Measurements from ENCODE around the gene GRID1.

Gene GRID1

DNA sequence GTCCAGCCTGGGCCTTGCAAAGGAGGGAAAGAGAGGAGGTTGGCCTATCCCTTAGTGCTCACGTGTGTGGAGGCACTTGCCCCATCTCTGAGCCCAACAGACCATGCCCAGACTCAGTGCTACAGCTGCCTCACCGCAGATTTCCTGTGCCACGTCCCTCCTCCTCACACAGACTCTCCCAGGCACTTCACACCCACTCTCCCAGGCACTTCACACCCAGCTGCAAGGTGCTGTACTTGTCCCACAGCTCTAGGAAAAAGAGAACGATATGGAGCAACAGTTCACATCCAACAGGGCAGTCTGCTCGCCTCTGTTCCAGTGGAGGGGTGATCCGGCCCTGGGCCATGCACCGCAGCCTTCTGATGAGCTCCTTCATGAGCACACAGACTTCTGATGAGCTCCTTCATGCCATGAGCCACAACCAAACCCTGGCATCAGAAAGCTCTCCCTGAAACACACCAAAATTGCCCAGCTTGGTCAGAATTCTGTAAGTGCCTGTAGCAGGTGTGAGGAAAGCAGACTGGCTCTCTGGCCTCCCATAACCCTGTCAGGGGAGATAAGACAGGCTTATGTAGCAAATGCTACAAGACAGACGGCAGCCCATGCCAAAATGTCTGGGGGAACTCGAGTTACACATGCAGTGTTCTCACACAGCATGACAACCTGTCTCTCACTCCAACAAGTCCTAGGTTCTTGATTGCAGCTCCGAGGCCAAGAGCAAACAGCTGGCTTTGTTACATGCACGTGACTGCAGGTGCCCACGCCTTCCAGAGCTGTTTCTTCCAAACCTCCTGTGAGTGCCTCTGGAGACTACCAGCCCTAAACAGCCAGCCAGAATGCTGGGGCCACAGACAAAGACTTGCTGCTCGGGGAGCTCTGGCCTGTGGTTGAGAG is 348.5 kb downstream of the GRID1 start:
- in situ Hi-C loops (cut with MboI; ENCODE audit: low pct_unique_long_range_greater_than_20kb, low sequenced_read_pairs) = no loop called here
- peak; percentile 40 for DNase-seq

DNA sequence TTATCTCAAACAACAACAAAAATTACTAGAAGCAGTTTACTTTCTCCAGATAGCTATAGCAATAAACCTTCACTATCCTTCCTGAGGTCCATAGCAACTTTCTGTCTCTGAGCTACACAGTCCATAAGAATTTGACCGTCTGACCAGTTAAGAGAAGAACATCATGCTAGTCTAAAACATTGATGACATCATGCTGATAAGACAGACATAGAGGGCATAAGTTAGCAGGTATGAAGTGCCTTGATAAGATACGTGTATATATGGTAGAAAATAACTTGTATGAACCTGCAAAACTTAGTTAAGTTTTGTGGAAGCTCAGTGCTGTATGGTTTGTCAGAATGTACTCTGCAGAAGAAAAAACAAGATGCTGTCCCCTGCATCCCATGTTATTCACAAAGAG is 353.0 kb downstream of the GRID1 start:
- no peak for DNase-seq
- in situ Hi-C loops (cut with MboI; ENCODE audit: low pct_unique_long_range_greater_than_20kb, low sequenced_read_pairs) = no loop called here

DNA sequence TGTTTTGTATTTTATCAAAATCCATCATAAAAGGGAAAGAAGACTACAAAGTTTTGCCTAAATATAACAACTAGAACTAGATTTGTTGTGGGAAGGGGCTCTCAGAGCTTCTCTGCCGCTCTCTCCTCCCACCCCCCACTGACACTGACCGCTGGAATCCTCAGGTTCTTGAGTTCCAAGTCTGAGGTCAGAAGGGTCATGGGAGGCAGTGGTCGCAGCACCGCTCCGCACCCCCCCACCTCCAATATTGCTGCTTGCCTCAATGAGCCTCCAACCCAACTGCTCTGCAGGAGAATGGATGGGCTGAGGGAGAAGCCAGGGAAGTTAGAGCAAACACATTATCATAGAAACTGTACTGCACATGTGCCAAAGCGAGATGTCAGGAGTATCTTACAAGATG is 359.4 kb downstream of the GRID1 start:
- in situ Hi-C loops (cut with MboI; ENCODE audit: low pct_unique_long_range_greater_than_20kb, low sequenced_read_pairs) = no loop called here
- DNase-seq = no peak

- in situ Hi-C loops (cut with MboI; ENCODE audit: low pct_unique_long_range_greater_than_20kb, low sequenced_read_pairs) = no loop called here
Observed at GRCh38 chr10:86004337-86004736, 362.3 kb downstream of the GRID1 start.

DNA sequence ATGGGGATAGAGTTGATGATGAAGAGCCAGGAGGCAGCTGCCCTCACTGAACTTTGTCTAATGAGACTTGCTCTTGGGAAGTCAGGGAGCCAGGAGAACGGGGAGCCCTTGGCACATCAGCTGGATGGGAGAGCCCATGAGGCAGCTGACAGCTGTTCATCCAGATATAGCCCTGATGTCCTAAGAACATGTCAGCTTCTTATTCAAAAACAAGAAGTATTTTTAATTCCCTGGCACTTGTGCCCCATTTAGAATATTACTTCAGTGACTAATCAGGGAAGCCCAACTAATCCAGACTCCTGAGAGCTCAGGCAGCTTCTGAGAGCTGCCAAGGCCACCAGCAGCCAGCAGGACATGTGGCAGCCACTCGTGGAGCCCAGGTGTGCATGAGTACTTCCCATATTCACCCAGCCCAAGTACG is 363.4 kb downstream of the GRID1 start:
- in situ Hi-C loops (cut with MboI; ENCODE audit: low pct_unique_long_range_greater_than_20kb, low sequenced_read_pairs) = no loop called here
- no peak for DNase-seq

More at GRCh38 chr10:86004337-86004736, 362.3 kb downstream of the GRID1 start:
- DNase-seq = no peak

GRCh38 chr10:86001521-86001920 is 365.1 kb downstream of the GRID1 start:
- no peak for DNase-seq
- in situ Hi-C loops (cut with MboI; ENCODE audit: low pct_unique_long_range_greater_than_20kb, low sequenced_read_pairs) = no loop called here

- no peak for DNase-seq
- in situ Hi-C loops (cut with MboI; ENCODE audit: low pct_unique_long_range_greater_than_20kb, low sequenced_read_pairs) = no loop called here
Observed at GRCh38 chr10:85997544-85997943, 369.1 kb downstream of the GRID1 start.

DNA sequence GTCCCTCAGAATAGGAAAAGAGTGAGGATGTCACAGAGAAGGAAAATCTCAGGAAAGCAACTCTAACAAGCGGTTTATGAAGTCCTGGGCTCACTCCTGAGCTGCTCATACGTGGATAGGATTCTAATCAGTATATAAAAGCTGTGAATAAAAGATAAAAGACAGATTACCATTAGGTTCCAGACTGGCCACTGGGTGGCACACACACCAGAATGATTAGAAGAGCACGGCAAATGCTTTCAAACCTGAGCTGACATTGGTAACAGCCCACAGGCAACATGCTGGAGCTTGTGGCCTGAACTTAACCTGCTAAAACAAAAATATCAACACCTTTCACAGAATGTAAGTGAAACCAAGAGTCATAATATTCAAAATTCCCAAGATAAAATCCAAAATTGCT is 370.8 kb downstream of the GRID1 start:
- DNase-seq = peak; percentile 40

DNA sequence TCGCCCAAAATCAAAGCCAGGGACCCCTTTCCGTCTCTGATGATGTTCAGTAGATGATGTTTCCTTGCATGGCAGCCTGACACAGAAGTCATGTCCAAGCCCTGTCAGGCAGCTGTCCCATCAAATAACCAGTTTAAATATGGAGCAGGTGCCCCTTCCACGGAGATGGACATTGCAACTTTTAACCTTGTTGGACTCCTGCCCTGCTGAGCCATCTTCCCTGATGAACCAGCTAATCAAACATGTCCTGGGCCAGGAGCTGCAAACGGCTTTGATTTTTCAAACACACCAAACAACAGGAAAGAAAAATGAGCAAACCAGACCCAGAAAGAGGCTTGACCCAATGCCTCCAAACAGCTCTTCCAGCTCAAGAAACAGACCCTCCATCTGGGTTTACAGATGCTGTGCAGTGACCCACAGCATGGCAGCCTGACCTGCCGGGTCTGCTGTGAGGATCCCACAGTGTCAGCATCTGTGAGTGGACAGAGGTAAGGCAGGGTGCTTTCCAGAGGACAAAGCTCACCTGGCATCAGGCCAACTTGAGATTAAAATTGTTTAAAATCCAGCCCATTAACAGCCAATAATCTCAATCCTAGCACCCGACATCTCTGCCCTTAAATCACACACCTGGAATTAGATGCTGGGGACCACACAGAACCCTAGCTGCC is 372.6 kb downstream of the GRID1 start:
- in situ Hi-C loops (cut with MboI; ENCODE audit: low pct_unique_long_range_greater_than_20kb, low sequenced_read_pairs) = no loop called here
- DNase-seq = no peak

More for the DNA sequence above, 370.8 kb downstream of the GRID1 start:
- in situ Hi-C loops (cut with MboI; ENCODE audit: low pct_unique_long_range_greater_than_20kb, low sequenced_read_pairs) = no loop called here

- no peak for DNase-seq
- in situ Hi-C loops (cut with MboI; ENCODE audit: low pct_unique_long_range_greater_than_20kb, low sequenced_read_pairs) = no loop called here
Observed at GRCh38 chr10:85993140-85993539, 373.5 kb downstream of the GRID1 start.

DNA sequence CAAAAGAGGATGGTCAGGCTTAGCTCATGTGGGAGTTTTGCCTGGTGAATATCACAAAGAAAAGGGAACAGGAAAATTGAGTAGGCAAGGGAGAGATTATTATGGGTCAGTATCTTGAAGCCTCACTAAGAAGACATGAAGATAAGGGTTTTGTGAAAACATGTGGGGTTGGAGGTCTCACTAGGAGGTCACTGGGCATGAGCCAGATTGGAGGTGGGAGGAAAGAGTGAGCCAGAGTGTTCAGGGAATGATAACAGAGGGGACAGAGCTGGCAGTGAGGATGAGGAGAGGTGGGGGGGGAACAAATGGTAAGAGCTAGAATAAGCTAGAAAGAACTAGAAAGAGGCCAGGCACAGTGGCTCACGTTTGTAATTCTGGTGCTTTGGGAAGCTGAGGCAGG is 374.3 kb downstream of the GRID1 start:
- no peak for DNase-seq
- in situ Hi-C loops (cut with MboI; ENCODE audit: low pct_unique_long_range_greater_than_20kb, low sequenced_read_pairs) = no loop called here

GRCh38 chr10:85986777-85987176 is 379.8 kb downstream of the GRID1 start:
- in situ Hi-C loops (cut with MboI; ENCODE audit: low pct_unique_long_range_greater_than_20kb, low sequenced_read_pairs) = no loop called here
- DNase-seq = no peak

GRCh38 chr10:85983051-85983450 is 383.5 kb downstream of the GRID1 start:
- in situ Hi-C loops (cut with MboI; ENCODE audit: low pct_unique_long_range_greater_than_20kb, low sequenced_read_pairs) = no loop called here
- no peak for DNase-seq

- DNase-seq = no peak
- in situ Hi-C loops (cut with MboI; ENCODE audit: low pct_unique_long_range_greater_than_20kb, low sequenced_read_pairs) = no loop called here
Observed at GRCh38 chr10:85979598-85979997, 387.0 kb downstream of the GRID1 start.

DNA sequence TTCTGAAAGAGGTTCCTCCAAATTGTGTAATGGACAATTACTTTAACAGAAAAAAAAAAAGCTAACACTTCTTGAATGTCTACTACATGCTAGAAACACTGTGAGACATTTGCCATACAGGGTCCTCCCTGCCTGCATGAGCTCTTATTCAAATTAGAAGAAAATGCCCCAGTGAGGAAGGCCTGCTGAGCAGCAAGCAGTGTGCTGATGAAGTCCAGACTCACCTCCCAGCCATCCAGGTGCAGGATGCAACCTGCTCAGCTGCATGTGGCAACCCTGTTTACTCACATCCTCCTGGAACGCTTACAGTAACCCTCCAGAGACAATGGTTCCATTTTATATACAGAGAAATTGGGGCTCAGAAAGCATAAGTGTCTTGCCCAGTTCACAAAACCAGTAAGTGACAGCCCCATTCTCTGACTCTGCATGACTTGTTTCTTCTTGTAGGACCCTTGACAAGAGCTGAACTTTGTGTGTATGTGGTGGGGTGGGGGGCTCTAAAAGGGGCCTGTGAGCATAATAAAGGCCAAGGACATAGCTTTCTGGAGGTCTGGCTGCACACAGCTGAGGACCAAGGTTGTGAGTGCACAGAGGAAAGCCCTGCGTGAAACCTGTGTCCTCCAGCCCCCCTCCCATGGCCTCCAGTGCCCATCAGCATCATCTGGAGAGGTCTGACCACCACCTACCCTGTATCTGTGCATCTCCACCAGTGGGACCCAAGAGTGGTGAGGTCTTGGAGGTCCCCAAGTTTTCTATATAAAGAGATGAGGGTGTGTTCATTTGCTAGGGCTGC is 387.8 kb downstream of the GRID1 start:
- DNase-seq = no peak

DNA sequence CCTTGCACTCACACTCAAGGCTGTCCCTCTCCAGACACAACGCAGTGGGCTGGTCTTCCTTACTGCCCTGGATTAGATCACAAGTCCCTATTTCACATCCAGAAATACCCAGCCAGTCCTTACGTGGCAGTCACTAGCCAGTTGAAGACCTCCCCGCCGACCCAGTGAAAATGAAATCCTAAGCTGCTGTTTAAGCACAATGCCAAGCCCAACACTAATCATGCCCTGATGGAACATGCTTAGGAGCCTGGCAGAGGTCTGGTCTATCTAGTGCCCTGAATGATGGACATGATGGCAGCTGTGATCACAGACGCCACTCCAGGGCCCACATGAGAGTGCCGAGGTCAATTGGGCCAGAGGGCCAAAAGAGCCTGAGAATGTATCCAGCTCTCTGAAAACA is 389.0 kb downstream of the GRID1 start:
- no peak for DNase-seq
- in situ Hi-C loops (cut with MboI; ENCODE audit: low pct_unique_long_range_greater_than_20kb, low sequenced_read_pairs) = no loop called here

More for the DNA sequence above, 387.8 kb downstream of the GRID1 start:
- in situ Hi-C loops (cut with MboI; ENCODE audit: low pct_unique_long_range_greater_than_20kb, low sequenced_read_pairs) = no loop called here

- in situ Hi-C loops (cut with MboI; ENCODE audit: low pct_unique_long_range_greater_than_20kb, low sequenced_read_pairs) = no loop called here
Observed at GRCh38 chr10:85976267-85976793, 390.3 kb downstream of the GRID1 start.

GRCh38 chr10:85971494-85971893 is 395.1 kb downstream of the GRID1 start:
- DNase-seq = no peak
- in situ Hi-C loops (cut with MboI; ENCODE audit: low pct_unique_long_range_greater_than_20kb, low sequenced_read_pairs) = no loop called here

More at GRCh38 chr10:85976267-85976793, 390.3 kb downstream of the GRID1 start:
- DNase-seq = no peak

DNA sequence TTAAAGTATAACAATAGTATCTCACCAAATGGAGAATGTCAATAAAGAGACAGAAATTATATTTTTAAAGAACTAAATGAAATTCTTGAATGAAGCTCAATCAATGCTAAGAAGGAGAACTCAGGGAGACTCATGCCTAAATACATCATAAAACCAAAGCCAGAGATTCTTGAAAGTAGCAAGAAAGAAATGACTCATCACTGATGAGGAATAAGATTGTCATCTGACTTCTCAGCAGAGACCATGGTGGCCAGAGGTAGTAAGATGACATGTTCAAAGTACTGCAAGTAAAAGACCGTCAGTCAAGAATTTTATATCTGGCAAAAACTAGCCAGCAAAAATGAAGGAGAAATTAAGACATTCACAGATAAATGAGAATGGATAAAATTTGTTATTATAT is 399.0 kb downstream of the GRID1 start:
- in situ Hi-C loops (cut with MboI; ENCODE audit: low pct_unique_long_range_greater_than_20kb, low sequenced_read_pairs) = no loop called here
- no peak for DNase-seq
